GM03348 (cell line): Measurements from ENCODE around the gene MYOF.
"Not testable (repeated sequence)": the region's sequence is repeated elsewhere in the genome, so short reads cannot be mapped to it uniquely, and the experiment has no call there.

Source experiments
- DNase-seq: peaks from one replicate; pipeline ENCODE4 v3.0.0; 2012; ENCODE audit warnings: low spot score

Gene MYOF

DNA sequence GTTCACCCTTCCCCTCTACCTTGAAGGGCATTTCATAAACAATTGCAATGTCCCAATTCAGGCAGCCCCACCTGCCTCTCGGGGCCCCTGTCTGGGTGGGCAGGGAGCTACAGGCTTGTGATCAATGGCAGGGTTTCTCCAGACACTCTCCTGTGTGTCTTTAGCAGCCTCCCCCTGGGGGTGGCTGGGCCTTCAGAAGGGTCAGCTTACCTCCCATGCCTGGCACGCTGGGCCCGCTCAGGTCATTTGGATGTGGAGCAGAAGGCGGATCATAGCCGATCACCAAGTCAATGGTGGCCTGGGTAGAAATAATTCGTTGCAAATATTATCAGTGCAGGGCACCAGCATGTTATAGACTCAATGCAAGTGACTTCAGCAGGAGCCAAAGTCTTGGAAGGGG lies 56.3 kb downstream of the MYOF start:
- no peak for DNase-seq

- DNase-seq = no peak
Observed at GRCh38 chr10:93422118-93422517, 60.0 kb downstream of the MYOF start.

GRCh38 chr10:93420944-93421825 lies 60.9 kb downstream of the MYOF start:
- no peak for DNase-seq

- no peak for DNase-seq
Observed at GRCh38 chr10:93420091-93420490, 62.0 kb downstream of the MYOF start.

- DNase-seq = not testable (repeated sequence)
Observed at GRCh38 chr10:93419016-93419415, 63.1 kb downstream of the MYOF start.

- DNase-seq = no peak
Observed at GRCh38 chr10:93417921-93418320, 64.2 kb downstream of the MYOF start.

DNA sequence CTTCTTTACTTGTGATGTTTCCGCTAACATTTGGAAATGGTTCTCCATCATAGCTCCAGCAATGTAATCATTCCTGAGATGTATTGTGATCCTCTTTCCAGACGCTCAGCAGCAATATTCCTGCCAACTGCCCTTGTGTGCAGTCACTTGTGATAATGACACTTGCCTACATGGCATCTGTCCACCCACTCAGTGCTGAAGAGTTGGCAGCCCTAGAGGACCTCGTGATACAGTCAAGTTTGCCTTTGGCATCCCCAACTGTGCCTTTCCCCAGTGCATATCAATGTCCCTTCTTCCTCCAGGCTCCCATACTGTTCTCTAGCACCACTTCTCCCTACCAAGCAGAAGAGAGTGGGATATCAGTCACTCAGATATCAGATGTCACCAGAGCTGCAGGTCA lies 64.9 kb downstream of the MYOF start:
- no peak for DNase-seq

DNA sequence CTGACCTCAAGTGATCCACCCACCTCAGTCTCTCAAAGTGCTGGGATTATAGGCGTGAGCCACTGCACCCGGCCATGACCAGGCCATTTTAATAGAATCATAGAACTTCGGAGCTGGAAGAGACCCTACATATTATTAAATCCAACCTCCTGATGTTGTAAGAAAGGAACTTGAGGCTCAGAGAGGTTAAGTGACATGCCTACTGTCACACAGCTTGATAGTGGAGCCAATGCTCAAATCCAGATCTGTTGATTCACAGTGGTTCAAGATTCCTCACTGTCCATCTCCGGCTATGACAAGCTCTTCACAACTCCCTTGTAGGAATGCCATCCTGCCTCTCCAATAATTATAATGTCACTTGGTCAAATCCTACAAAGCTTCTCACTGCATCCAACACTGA lies 65.3 kb downstream of the MYOF start:
- no peak for DNase-seq

DNA sequence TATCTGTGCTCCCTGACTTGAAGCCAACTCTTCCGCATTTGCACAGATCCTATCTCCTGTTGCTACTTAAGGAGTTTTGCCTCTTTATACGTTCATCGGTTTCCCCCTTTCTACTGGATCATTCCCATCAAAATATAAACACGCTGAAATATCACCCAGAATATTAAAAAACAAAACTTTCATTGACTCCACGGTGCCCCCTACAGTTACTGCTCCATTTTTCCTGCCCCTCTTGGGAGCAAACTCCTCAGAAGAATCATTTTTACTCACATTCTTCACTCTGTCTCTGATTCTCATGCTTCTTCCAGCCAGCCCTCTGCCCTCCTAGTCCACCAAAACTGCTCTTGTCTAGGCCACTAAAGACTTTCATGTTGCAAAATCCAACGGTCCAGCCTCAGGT lies 66.4 kb downstream of the MYOF start:
- no peak for DNase-seq

- DNase-seq = no peak
Observed at GRCh38 chr10:93413252-93413689, 68.9 kb downstream of the MYOF start.

- no peak for DNase-seq
Observed at GRCh38 chr10:93412801-93413200, 69.3 kb downstream of the MYOF start.

- DNase-seq = no peak
Observed at GRCh38 chr10:93410697-93411348, 71.3 kb downstream of the MYOF start.

- no peak for DNase-seq
Observed at GRCh38 chr10:93408783-93409182, 73.4 kb downstream of the MYOF start.

DNA sequence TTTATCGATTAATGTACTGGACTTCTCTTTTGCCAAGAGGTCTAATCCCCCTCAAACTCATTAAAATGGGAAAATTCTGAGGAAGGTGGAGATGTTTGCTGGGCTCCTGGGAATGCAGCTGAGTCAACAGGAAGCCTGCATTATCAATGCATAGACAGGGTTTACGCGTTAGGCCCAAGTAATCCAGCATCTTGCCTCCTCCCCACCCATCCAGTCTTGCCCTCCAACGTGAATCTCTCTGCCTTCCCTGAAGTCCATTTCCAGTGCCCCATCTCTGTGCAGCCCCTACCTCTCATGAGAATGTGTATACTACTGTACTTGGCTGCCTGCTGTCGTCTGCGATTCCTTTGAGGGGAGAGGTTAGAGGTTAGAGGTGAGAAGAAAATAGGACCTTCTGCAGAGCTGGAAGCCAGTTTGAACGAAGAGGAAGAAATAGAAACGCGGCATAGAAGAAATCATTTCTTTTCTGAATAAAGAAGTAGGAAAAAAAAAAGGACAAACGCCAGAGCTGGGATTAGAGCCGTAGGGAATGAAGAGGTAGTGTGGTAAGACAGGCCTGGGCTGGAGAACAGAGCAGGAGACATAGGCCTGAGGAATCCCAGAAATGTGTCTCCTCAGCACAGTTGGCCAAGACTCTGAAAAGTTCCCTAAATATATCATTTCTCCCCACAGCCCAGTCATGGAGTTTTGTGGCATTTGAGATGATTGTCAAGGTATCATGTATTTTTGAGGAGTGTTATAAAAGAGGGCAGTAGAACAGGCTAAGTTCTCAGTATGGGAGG lies 75.6 kb downstream of the MYOF start:
- DNase-seq = no peak

DNA sequence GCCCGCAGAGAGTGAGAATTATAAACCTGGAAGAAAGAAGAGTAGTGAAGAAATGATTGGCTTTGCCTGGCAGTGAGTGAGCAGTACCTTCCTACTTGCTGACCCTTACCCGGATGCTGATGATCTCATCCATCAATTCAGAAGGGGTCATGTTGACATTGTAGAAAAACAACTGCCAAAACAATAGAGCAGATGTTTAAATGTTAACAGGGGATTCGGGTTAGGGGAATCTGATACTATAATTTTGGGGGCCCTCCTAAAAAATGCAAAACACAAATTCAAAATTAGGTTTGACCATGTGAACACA lies 78.1 kb downstream of the MYOF start:
- no peak for DNase-seq

- no peak for DNase-seq
Observed at GRCh38 chr10:93403152-93404047, 78.7 kb downstream of the MYOF start.

DNA sequence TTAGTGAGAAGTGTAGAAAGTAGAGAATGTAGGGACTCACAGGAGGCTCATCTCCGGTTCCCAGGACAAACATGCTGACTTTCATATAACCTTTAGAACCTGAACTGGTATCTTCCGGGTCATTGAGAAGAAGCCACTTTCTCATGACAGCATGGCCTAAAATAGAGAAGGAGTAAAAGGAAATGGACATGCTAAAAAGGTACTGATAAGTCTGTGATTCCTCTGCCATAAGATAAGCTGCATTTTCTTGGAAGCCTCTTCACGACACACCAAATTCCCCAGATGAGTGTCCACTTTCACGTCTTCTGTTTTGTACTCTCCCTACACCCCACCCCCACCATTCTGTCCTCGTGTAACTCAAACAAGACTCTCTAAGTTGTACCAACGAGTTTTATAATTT lies 79.9 kb downstream of the MYOF start:
- DNase-seq = no peak

DNA sequence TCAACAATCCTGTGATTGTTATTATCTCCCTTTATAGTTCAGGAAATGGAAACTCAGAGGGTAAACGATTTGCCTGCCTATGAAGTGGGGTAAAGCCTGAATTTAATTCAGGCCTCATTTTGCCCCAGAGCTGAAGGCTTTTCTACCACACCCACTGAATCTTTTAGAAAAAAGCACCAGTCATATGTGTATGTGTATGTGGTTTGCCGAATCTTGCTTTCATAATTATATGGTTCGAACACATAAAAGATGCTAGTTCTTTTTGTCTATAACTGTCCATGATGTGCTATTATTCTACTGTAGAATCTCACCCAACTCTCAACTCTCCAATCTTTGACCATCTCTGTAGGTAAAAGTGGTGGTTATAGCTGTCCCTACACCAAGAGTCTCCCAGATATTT lies 83.6 kb downstream of the MYOF start:
- DNase-seq = no peak

DNA sequence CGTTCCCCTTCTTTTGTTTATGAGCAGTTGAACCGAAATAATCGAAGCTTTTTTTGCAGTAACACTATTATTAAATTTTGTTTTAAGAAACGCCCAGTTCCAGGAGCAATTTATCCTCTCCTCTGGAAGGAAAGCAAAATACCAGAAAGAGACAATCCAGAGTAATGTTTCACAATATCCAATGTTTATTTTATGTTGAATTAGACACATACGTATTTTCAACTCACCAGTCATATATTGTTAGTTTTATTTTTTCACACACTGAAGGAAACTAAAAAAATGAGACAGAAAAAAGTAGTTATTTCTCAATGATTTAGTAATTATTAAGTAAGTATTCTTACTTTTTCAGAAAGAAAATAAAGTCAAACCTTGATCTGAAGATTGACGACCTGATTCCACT lies 85.1 kb downstream of the MYOF start:
- no peak for DNase-seq

GRCh38 chr10:93393211-93393610 lies 88.9 kb downstream of the MYOF start:
- no peak for DNase-seq

DNA sequence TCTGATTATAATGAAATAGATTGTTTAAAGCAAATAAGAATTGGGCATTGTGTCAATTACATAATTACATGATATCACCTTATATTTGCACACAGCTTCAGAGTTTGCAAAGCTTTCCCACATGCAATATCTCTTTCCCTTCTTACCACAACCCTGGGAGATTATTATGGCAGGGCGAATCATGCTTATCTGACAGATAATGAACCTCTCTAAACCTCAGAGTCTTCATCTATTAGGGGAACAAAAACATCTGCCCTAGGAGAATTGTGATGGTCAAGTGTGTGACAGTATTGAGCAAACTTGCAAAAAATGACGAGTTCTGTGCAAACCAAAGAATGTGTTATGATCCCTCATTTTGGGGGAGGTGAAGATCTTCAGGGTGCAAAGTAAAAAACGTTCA lies 90.0 kb downstream of the MYOF start:
- DNase-seq = no peak
